Naive thymus-derived CD4-positive, alpha-beta T cell (primary cell): ENCODE data around the gene BBOX1. TPM values are rescaled to one million over a fixed set of nuclear protein-coding genes. Genes with fewer than 3 reads are reported as not detected.

Experiments
- ATAC-seq: fragments of 150-1000 bp; cut with Tn5 transposase; 2 replicates; pipeline ENCODE4 v1.10.0; 2021; ENCODE audit warnings: mild to moderate bottlenecking, moderate library complexity
- CTCF ChIA-PET: fragments of 350-600 bp; sonication (Branson Sonifier 250); formaldehyde crosslinking; loops from one replicate; lab custom pipeline; 2021; ENCODE audit warnings: antibody characterized with exemption; lab: Charles Lee
- POLR2A ChIA-PET: fragments of 350-600 bp; sonication (Branson Sonifier 250); formaldehyde crosslinking; loops from one replicate; lab custom pipeline; 2021; ENCODE audit warnings: antibody characterized with exemption, inconsistent platforms; lab: Charles Lee
- DNase-seq, 9 donors: peaks; one replicate each; pipeline versions ENCODE4 v3.0.0 to v3.0.0-alpha.2; 2020 to 2022; ENCODE audit warnings: mixed read lengths in 1 of 9
- H3K27ac ChIP-seq: one replicate; pipeline ENCODE4 v1.7.0; 2013; ENCODE audit warnings: mild to moderate bottlenecking, low read depth, low read length, moderate library complexity
- H3K27me3 ChIP-seq, 2 donors: one replicate each; pipeline ENCODE4 v1.7.0; 2013; ENCODE audit warnings: low read length in 2 of 2, mild to moderate bottlenecking in 2 of 2, moderate library complexity in 2 of 2; ENCODE audit not compliant: control insufficient read depth in 2 of 2, insufficient read depth in 2 of 2
- H3K36me3 ChIP-seq, 3 experiments: 1 replicate in 2 of 3; 2 replicates in 1 of 3; pipeline ENCODE4 v1.7.0; 2013; ENCODE audit warnings: low read length in 3 of 3, mild to moderate bottlenecking in 3 of 3, moderate library complexity in 1 of 3; ENCODE audit not compliant: insufficient read depth in 3 of 3, control insufficient read depth in 2 of 3
- H3K4me1 ChIP-seq, 2 donors: one replicate each; pipeline ENCODE4 v1.7.0; 2013; ENCODE audit warnings: low read length in 2 of 2, mild to moderate bottlenecking in 2 of 2, moderate library complexity in 1 of 2; ENCODE audit not compliant: control insufficient read depth in 2 of 2, insufficient read depth in 2 of 2
- H3K4me3 ChIP-seq: 2 replicates; pipeline ENCODE4 v1.7.0; 2013; ENCODE audit warnings: mild to moderate bottlenecking, low read length
- H3K9me3 ChIP-seq, 3 experiments: 1 replicate in 2 of 3; 2 replicates in 1 of 3; pipeline ENCODE4 v1.7.0; 2013; ENCODE audit warnings: low read length in 3 of 3; ENCODE audit not compliant: control insufficient read depth in 2 of 3
- H3K27ac Mint-ChIP-seq, 9 donors: one replicate each; pipeline ENCODE4 v1.8.0; 2020 to 2022; ENCODE audit warnings: mixed read lengths in 9 of 9, mild to moderate bottlenecking in 8 of 9, moderate library complexity in 5 of 9, inconsistent platforms in 2 of 9
- H3K27me3 Mint-ChIP-seq, 5 donors: one replicate each; pipeline ENCODE4 v1.8.0; 2021 to 2022; ENCODE audit warnings: mixed read lengths in 5 of 5, mild to moderate bottlenecking in 1 of 5
- H3K36me3 Mint-ChIP-seq, 5 donors: one replicate each; pipeline ENCODE4 v1.8.0; 2020 to 2022; ENCODE audit warnings: mixed read lengths in 5 of 5, mild to moderate bottlenecking in 3 of 5, inconsistent platforms in 1 of 5
- H3K4me1 Mint-ChIP-seq, 7 donors: one replicate each; pipeline ENCODE4 v1.8.0; 2020 to 2022; ENCODE audit warnings: mixed read lengths in 7 of 7, mild to moderate bottlenecking in 3 of 7, inconsistent platforms in 1 of 7
- H3K4me3 Mint-ChIP-seq, 10 donors: one replicate each; pipeline ENCODE4 v1.8.0; 2020 to 2022; ENCODE audit warnings: mild to moderate bottlenecking in 10 of 10, mixed read lengths in 10 of 10, moderate library complexity in 6 of 10, inconsistent platforms in 2 of 10
- H3K9me3 Mint-ChIP-seq, 11 donors: one replicate each; pipeline ENCODE4 v1.8.0; 2020 to 2022; ENCODE audit warnings: mixed read lengths in 11 of 11, mild to moderate bottlenecking in 4 of 11, inconsistent platforms in 1 of 11, moderate library complexity in 1 of 11
- intact Hi-C, 2 donors: fragments of 100-400 bp; cut with micrococcal nuclease; formaldehyde crosslinking; loops; one replicate each; pipeline ENCODE4 v1.15.1; 2023
- polyA plus RNA-seq, 2 donors: library from polyadenylated mRNA; unstranded; fragments of 300-500 nt; fragmentation: Illumina TruSeq; gene quantifications; one replicate each; pipeline ENCODE4 v1.2.3, GENCODE V29; 2021
- total RNA-seq, 6 experiments: library from RNA in 5 of 6; stranded (reverse) in 5 of 6; gene quantifications; 1 replicate in 5 of 6; 2 replicates in 1 of 6; pipeline ENCODE4 v1.2.3 and lab custom pipeline; 2021 to 2026

Gene BBOX1
- total and polyA plus RNA-seq, 7 experiments from 2014 or later: not detected

GRCh38 chr11:27081056-27081455 lies 40.4 kb downstream of the BBOX1 start:
- Mint-ChIP-seq H3K27ac (no peak overlapping the region), H3K27me3 (peaks cover 0 to 6% (median 0%) of the 10 kb centered on the region in 5 donors), H3K9me3 (peaks cover 0 to 30% (median 4%) of the 10 kb centered on the region in 11 donors), H3K36me3 (no peaks in the 10 kb centered on the region), H3K4me3 (no peak overlapping the region), H3K4me1 (no peaks in the 10 kb centered on the region)
- CTCF ChIA-PET: no interaction called here
- POLR2A ChIA-PET: no interaction called here
- Histone ChIP-seq H3K9me3 (no peaks in the 10 kb centered on the region), H3K4me3 (no peak overlapping the region), H3K27ac (no peak overlapping the region), H3K4me1 (no peaks in the 10 kb centered on the region), H3K36me3 (no peaks in the 10 kb centered on the region), H3K27me3 (no peaks in the 10 kb centered on the region)
- intact Hi-C loops: no loop called here
- DNase-seq: no peak
- ATAC-seq: no peak

- no peaks in the 10 kb centered on the region for H3K27me3 ChIP-seq
- H3K4me1 Mint-ChIP-seq: no peaks in the 10 kb centered on the region
- no peak overlapping the region for H3K27ac Mint-ChIP-seq
- peaks cover 0 to 24% (median 2%) of the 10 kb centered on the region in 11 donors for H3K9me3 Mint-ChIP-seq
- no peak for ATAC-seq
- no peak overlapping the region for H3K4me3 Mint-ChIP-seq
- no peaks in the 10 kb centered on the region for H3K36me3 Mint-ChIP-seq
- no peaks in the 10 kb centered on the region for H3K36me3 ChIP-seq
- CTCF ChIA-PET: no interaction called here
- H3K27me3 Mint-ChIP-seq: peaks cover 0 to 7% (median 0%) of the 10 kb centered on the region in 5 donors
- H3K27ac ChIP-seq: no peak overlapping the region
- no peaks in the 10 kb centered on the region for H3K4me1 ChIP-seq
- no peak overlapping the region for H3K4me3 ChIP-seq
- POLR2A ChIA-PET: no interaction called here
- intact Hi-C loops: no loop called here
- H3K9me3 ChIP-seq: no peaks in the 10 kb centered on the region
- DNase-seq: no peak
Observed at GRCh38 chr11:27083241-27083640, 42.6 kb downstream of the BBOX1 start.

DNA sequence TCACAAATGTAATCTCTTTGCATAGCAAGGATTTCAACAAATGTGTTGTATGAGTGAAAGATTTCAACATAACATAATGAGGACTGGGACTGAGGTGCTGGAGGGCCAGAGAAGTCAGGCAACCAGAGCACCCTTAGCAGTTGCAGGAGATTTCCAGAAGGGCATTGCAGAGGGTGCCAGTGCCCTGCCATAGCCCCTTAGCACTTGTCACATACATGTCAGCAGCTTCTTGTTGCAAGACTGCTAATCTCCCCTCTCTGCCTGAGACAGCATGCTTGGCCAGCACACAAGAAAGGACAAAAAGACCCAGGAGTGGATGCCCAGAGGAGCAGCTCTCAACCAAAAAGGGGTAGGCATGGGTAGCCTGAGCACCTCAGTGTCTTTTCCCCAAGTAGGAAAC lies 43.2 kb downstream of the BBOX1 start:
- DNase-seq (no peak), ATAC-seq (no peak)
- Mint-ChIP-seq H3K27ac (no peak overlapping the region), H3K36me3 (no peaks in the 10 kb centered on the region), H3K27me3 (peaks cover 0 to 7% (median 0%) of the 10 kb centered on the region in 5 donors), H3K4me1 (no peaks in the 10 kb centered on the region), H3K9me3 (peaks cover 0 to 20% (median under 1%) of the 10 kb centered on the region in 11 donors), H3K4me3 (no peak overlapping the region)
- no peak overlapping the region for H3K4me3 ChIP-seq
- CTCF ChIA-PET: no interaction called here
- H3K27me3 ChIP-seq: no peaks in the 10 kb centered on the region
- H3K27ac ChIP-seq: no peak overlapping the region
- H3K4me1 ChIP-seq: no peaks in the 10 kb centered on the region
- POLR2A ChIA-PET: no interaction called here
- intact Hi-C loops: no loop called here
- no peaks in the 10 kb centered on the region for H3K36me3 ChIP-seq
- no peaks in the 10 kb centered on the region for H3K9me3 ChIP-seq

DNA sequence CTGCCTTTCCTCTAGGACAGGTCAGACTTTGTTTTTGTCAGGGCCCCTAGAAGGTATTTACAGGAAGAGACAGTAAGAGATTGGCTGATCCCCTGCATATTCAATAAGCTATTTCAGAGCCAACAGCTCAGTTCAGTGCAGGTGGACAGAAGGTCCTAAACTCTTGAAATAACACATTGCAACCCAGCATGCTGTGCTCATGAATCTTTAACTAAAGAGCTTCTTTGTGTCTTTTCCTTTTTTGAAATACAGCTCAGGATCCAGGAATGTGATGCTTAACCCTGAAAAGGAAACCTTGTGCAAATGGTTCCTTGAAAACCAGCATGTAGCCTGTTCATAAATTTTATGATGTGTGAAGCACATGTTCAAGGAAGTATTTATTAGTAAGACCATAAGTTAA lies 43.9 kb downstream of the BBOX1 start:
- DNase-seq: no peak
- Histone ChIP-seq H3K27ac (no peak overlapping the region), H3K27me3 (no peaks in the 10 kb centered on the region), H3K4me3 (no peak overlapping the region), H3K36me3 (no peaks in the 10 kb centered on the region), H3K9me3 (no peaks in the 10 kb centered on the region), H3K4me1 (no peaks in the 10 kb centered on the region)
- Mint-ChIP-seq H3K4me1 (no peaks in the 10 kb centered on the region), H3K9me3 (peaks cover 0 to 18% (median 3%) of the 10 kb centered on the region in 11 donors), H3K27me3 (peaks cover 0 to 7% (median 0%) of the 10 kb centered on the region in 5 donors), H3K4me3 (no peak overlapping the region), H3K27ac (no peak overlapping the region), H3K36me3 (no peaks in the 10 kb centered on the region)
- POLR2A ChIA-PET: no interaction called here
- intact Hi-C loops: no loop called here
- no peak for ATAC-seq
- CTCF ChIA-PET: no interaction called here

GRCh38 chr11:27085111-27085510 lies 44.5 kb downstream of the BBOX1 start:
- Histone ChIP-seq H3K36me3 (no peaks in the 10 kb centered on the region), H3K27ac (no peak overlapping the region), H3K9me3 (no peaks in the 10 kb centered on the region), H3K4me1 (no peaks in the 10 kb centered on the region), H3K4me3 (no peak overlapping the region), H3K27me3 (no peaks in the 10 kb centered on the region)
- Mint-ChIP-seq H3K27me3 (peaks cover 0 to 7% (median 0%) of the 10 kb centered on the region in 5 donors), H3K36me3 (no peaks in the 10 kb centered on the region), H3K4me1 (no peaks in the 10 kb centered on the region), H3K9me3 (peaks cover 0 to 19% (median 6%) of the 10 kb centered on the region in 11 donors), H3K27ac (no peak overlapping the region), H3K4me3 (no peak overlapping the region)
- CTCF ChIA-PET: no interaction called here
- DNase-seq: no peak
- POLR2A ChIA-PET: no interaction called here
- no peak for ATAC-seq
- intact Hi-C loops: no loop called here

GRCh38 chr11:27085605-27086004 lies 45.0 kb downstream of the BBOX1 start:
- ChIA-PET CTCF (no interaction called here), POLR2A (no interaction called here)
- H3K27me3 Mint-ChIP-seq: peaks cover 0 to 7% (median 0%) of the 10 kb centered on the region in 5 donors
- ATAC-seq: no peak
- H3K4me3 Mint-ChIP-seq: no peak overlapping the region
- H3K27ac Mint-ChIP-seq: no peak overlapping the region
- peaks cover 0 to 21% (median 11%) of the 10 kb centered on the region in 11 donors for H3K9me3 Mint-ChIP-seq
- H3K4me1 ChIP-seq: no peaks in the 10 kb centered on the region
- no peaks in the 10 kb centered on the region for H3K36me3 Mint-ChIP-seq
- no peaks in the 10 kb centered on the region for H3K27me3 ChIP-seq
- intact Hi-C loops: no loop called here
- no peaks in the 10 kb centered on the region for H3K9me3 ChIP-seq
- no peaks in the 10 kb centered on the region for H3K36me3 ChIP-seq
- no peak overlapping the region for H3K27ac ChIP-seq
- DNase-seq: no peak
- H3K4me1 Mint-ChIP-seq: no peaks in the 10 kb centered on the region
- H3K4me3 ChIP-seq: no peak overlapping the region

- POLR2A ChIA-PET: no interaction called here
Observed at GRCh38 chr11:27087432-27087831, 46.8 kb downstream of the BBOX1 start.

More at GRCh38 chr11:27087432-27087831, 46.8 kb downstream of the BBOX1 start:
- Histone ChIP-seq H3K9me3 (no peaks in the 10 kb centered on the region), H3K4me3 (no peak overlapping the region), H3K4me1 (no peaks in the 10 kb centered on the region), H3K36me3 (no peaks in the 10 kb centered on the region), H3K27me3 (no peaks in the 10 kb centered on the region), H3K27ac (no peak overlapping the region)
- no peak overlapping the region for H3K27ac Mint-ChIP-seq
- no peak for DNase-seq
- H3K36me3 Mint-ChIP-seq: no peaks in the 10 kb centered on the region
- no peak for ATAC-seq
- no peaks in the 10 kb centered on the region for H3K4me1 Mint-ChIP-seq
- intact Hi-C loops: no loop called here
- H3K4me3 Mint-ChIP-seq: no peak overlapping the region
- peaks cover 0 to 7% (median 0%) of the 10 kb centered on the region in 5 donors for H3K27me3 Mint-ChIP-seq
- peaks cover 0 to 34% (median 13%) of the 10 kb centered on the region in 11 donors for H3K9me3 Mint-ChIP-seq
- CTCF ChIA-PET: no interaction called here
